ENCODE results near the gene CDC26. TPM values are rescaled to one million over a fixed set of nuclear protein-coding genes. Genes with fewer than 3 reads are reported as not detected.
"Not testable (repeated sequence)": the region's sequence is repeated elsewhere in the genome, so short reads cannot be mapped to it uniquely, and the experiment has no call there.

CDC26 gene
- total RNA-seq, 2 experiments from 2014 or later, result 25.6 to 33.6 TPM

- ATAC-seq (no peak), DNase-seq (no peak)
- Mint-ChIP-seq H3K27me3 (peaks cover 22% of the 10 kb centered on the region), H3K9me3 (ENCODE audit: low read depth) (no peaks in the 10 kb centered on the region), H3K36me3 (no peaks in the 10 kb centered on the region), H3K4me1 (peaks cover 6% of the 10 kb centered on the region), H3K4me3 (no peak within 1 kb of the TSS), H3K27ac (no peak within 1 kb of the TSS)
- CTCF ChIA-PET, result no interaction called here
Measured at GRCh38 chr9:113302792-113303418, 27.5 kb upstream of the CDC26 start, which contains the start of gene RNF183. RNF183 (minus strand) TSS chr9:113303376; CDS start chr9:113298184, 5,192 bp downstream.

GRCh38 chr9:113301548-113301947 lies 26.2 kb upstream of the CDC26 start:
- ATAC-seq (no peak), DNase-seq (no peak)
- H3K36me3 Mint-ChIP-seq, result no peaks in the 10 kb centered on the region
- H3K27ac Mint-ChIP-seq, result no peak overlapping the region
- H3K4me1 Mint-ChIP-seq, result peaks cover 6% of the 10 kb centered on the region
- no peak overlapping the region for H3K4me3 Mint-ChIP-seq
- CTCF ChIA-PET, result no interaction called here
- no peaks in the 10 kb centered on the region for H3K9me3 Mint-ChIP-seq (ENCODE audit: low read depth)
- peaks cover 20% of the 10 kb centered on the region for H3K27me3 Mint-ChIP-seq

GRCh38 chr9:113299800-113300292 lies 24.5 kb upstream of the CDC26 start:
- H3K9me3 Mint-ChIP-seq (ENCODE audit: low read depth), result no peaks in the 10 kb centered on the region
- H3K4me3 Mint-ChIP-seq, result no peak overlapping the region
- CTCF ChIA-PET, result interaction anchor here (1.9 kb wide), 1 partner anchor 25 kb away, joined by 6 read pairs; the partner anchor contains the start of genes CDC26 and PRPF4

GRCh38 chr9:113298924-113299770 lies 23.8 kb upstream of the CDC26 start:
- no peak overlapping the region for H3K27ac Mint-ChIP-seq
- DNase-seq (no peak), ATAC-seq (no peak)
- H3K9me3 Mint-ChIP-seq (ENCODE audit: low read depth), result no peaks in the 10 kb centered on the region
- no peak overlapping the region for H3K4me3 Mint-ChIP-seq
- peaks cover 20% of the 10 kb centered on the region for H3K27me3 Mint-ChIP-seq
- H3K36me3 Mint-ChIP-seq, result peaks cover 2% of the 10 kb centered on the region
- CTCF ChIA-PET, result interaction anchor here (1.9 kb wide), 1 partner anchor 24 kb away, joined by 6 read pairs; the partner anchor contains the start of genes CDC26 and PRPF4
- H3K4me1 Mint-ChIP-seq, result peaks cover 6% of the 10 kb centered on the region

More at GRCh38 chr9:113299800-113300292, 24.5 kb upstream of the CDC26 start:
- H3K4me1 Mint-ChIP-seq, result peaks cover 6% of the 10 kb centered on the region
- DNase-seq (no peak), ATAC-seq (no peak)
- H3K27me3 Mint-ChIP-seq, result peaks cover 20% of the 10 kb centered on the region
- H3K36me3 Mint-ChIP-seq, result peaks cover 2% of the 10 kb centered on the region
- no peak overlapping the region for H3K27ac Mint-ChIP-seq

- CTCF ChIA-PET, result interaction anchor here (1.9 kb wide), 1 partner anchor 23 kb away, joined by 6 read pairs; the partner anchor contains the start of genes CDC26 and PRPF4
- DNase-seq, result no peak
- Mint-ChIP-seq H3K27ac (no peak overlapping the region), H3K4me3 (no peak overlapping the region), H3K36me3 (peaks cover 2% of the 10 kb centered on the region), H3K9me3 (ENCODE audit: low read depth) (no peaks in the 10 kb centered on the region), H3K4me1 (peaks cover 9% of the 10 kb centered on the region), H3K27me3 (peaks cover 18% of the 10 kb centered on the region)
- ATAC-seq, result no peak
Measured at GRCh38 chr9:113298311-113298710, 22.9 kb upstream of the CDC26 start.

GRCh38 chr9:113296796-113297558 lies 21.6 kb upstream of the CDC26 start:
- no peak overlapping the region for H3K27ac Mint-ChIP-seq
- CTCF ChIA-PET, result interaction anchor here (1.7 kb wide), 1 partner anchor 22 kb away, joined by 6 read pairs; the partner anchor contains the start of genes CDC26 and PRPF4
- peaks cover 13% of the 10 kb centered on the region for H3K27me3 Mint-ChIP-seq
- H3K36me3 Mint-ChIP-seq, result peaks cover 8% of the 10 kb centered on the region
- ATAC-seq (no peak), DNase-seq (no peak)
- no peaks in the 10 kb centered on the region for H3K9me3 Mint-ChIP-seq (ENCODE audit: low read depth)
- H3K4me1 Mint-ChIP-seq, result peaks cover 20% of the 10 kb centered on the region
- no peak overlapping the region for H3K4me3 Mint-ChIP-seq

GRCh38 chr9:113296247-113296646 lies 20.9 kb upstream of the CDC26 start:
- Mint-ChIP-seq H3K4me1 (peaks cover 20% of the 10 kb centered on the region), H3K36me3 (peaks cover 14% of the 10 kb centered on the region), H3K27me3 (peaks cover 13% of the 10 kb centered on the region)
- not testable (repeated sequence) for DNase-seq; H3K4me3 Mint-ChIP-seq; ATAC-seq; H3K9me3 Mint-ChIP-seq (ENCODE audit: low read depth); H3K27ac Mint-ChIP-seq
- CTCF ChIA-PET, result interaction anchor here (1.7 kb wide), 1 partner anchor 22 kb away, joined by 6 read pairs; the partner anchor contains the start of genes CDC26 and PRPF4

- peak overlapping the region; percentile 38 for H3K27ac Mint-ChIP-seq
- peaks cover 21% of the 10 kb centered on the region for H3K4me1 Mint-ChIP-seq
- peaks cover 35% of the 10 kb centered on the region for H3K36me3 Mint-ChIP-seq
- H3K9me3 Mint-ChIP-seq (ENCODE audit: low read depth), result no peaks in the 10 kb centered on the region
- CTCF ChIA-PET, result interaction anchor here (2.5 kb wide), 1 partner anchor 19 kb away, joined by 11 read pairs; the partner anchor contains the start of genes CDC26 and PRPF4
- peak; percentile 23 for ATAC-seq
- no peak for DNase-seq
- H3K27me3 Mint-ChIP-seq, result no peaks in the 10 kb centered on the region
- no peak overlapping the region for H3K4me3 Mint-ChIP-seq
Measured at GRCh38 chr9:113293285-113293878, 18.0 kb upstream of the CDC26 start.

- Mint-ChIP-seq H3K36me3 (peaks cover 50% of the 10 kb centered on the region), H3K27me3 (no peaks in the 10 kb centered on the region), H3K27ac (no peak overlapping the region), H3K4me3 (no peak overlapping the region), H3K9me3 (ENCODE audit: low read depth) (no peaks in the 10 kb centered on the region), H3K4me1 (peaks cover 21% of the 10 kb centered on the region)
- DNase-seq (no peak), ATAC-seq (no peak)
- CTCF ChIA-PET, result no interaction called here
Measured at GRCh38 chr9:113290052-113290607, 14.8 kb upstream of the CDC26 start.

GRCh38 chr9:113289091-113289490 lies 13.7 kb upstream of the CDC26 start:
- CTCF ChIA-PET, result no interaction called here
- H3K36me3 Mint-ChIP-seq, result peaks cover 57% of the 10 kb centered on the region
- ATAC-seq, result no peak

GRCh38 chr9:113281356-113281755 lies 6.0 kb upstream of the CDC26 start:
- no peak overlapping the region for H3K4me3 Mint-ChIP-seq
- H3K36me3 Mint-ChIP-seq, result peaks cover 56% of the 10 kb centered on the region
- peaks cover 31% of the 10 kb centered on the region for H3K4me1 Mint-ChIP-seq
- DNase-seq, result no peak
- ATAC-seq, result no peak
- H3K27ac Mint-ChIP-seq, result no peak overlapping the region
- no peaks in the 10 kb centered on the region for H3K9me3 Mint-ChIP-seq (ENCODE audit: low read depth)
- CTCF ChIA-PET, result interaction anchor here (1.1 kb wide), 1 partner anchor 28 kb away, joined by 3 read pairs; no protein-coding TSS in a partner anchor
- H3K27me3 Mint-ChIP-seq, result no peaks in the 10 kb centered on the region

More at GRCh38 chr9:113289091-113289490, 13.7 kb upstream of the CDC26 start:
- Mint-ChIP-seq H3K4me1 (peaks cover 27% of the 10 kb centered on the region), H3K9me3 (ENCODE audit: low read depth) (no peaks in the 10 kb centered on the region), H3K4me3 (no peak overlapping the region), H3K27ac (no peak overlapping the region), H3K27me3 (no peaks in the 10 kb centered on the region)
- DNase-seq, result no peak

GRCh38 chr9:113278840-113279239 lies 3.5 kb upstream of the CDC26 start:
- H3K36me3 Mint-ChIP-seq, result peaks cover 43% of the 10 kb centered on the region
- peaks cover 30% of the 10 kb centered on the region for H3K4me1 Mint-ChIP-seq
- ATAC-seq (no peak), DNase-seq (no peak)
- no peaks in the 10 kb centered on the region for H3K27me3 Mint-ChIP-seq
- CTCF ChIA-PET, result interaction anchor here (1.9 kb wide), 1 partner anchor 127 kb away, joined by 5 read pairs; no protein-coding TSS in a partner anchor
- no peak overlapping the region for H3K4me3 Mint-ChIP-seq
- no peaks in the 10 kb centered on the region for H3K9me3 Mint-ChIP-seq (ENCODE audit: low read depth)
- peak overlapping the region; percentile 69 for H3K27ac Mint-ChIP-seq
